Motor neuron (in vitro differentiated cells): ENCODE measurements around the gene GAMT. TPM values are rescaled to one million over a fixed set of nuclear protein-coding genes. Genes with fewer than 3 reads are reported as not detected.
A peak's percentile ranks its signal among the peaks of the same experiment; 100 is the strongest.

Experiments
- ATAC-seq, 8 experiments: fragments of 200-7000 bp; cut with Tn5 transposase; replicated peaks in 6 of 8; 2 replicates each; pipeline ENCODE4 v1.8.0; 2021; ENCODE audit warnings: mild to moderate bottlenecking in 8 of 8, moderate library complexity in 8 of 8
- H3K27ac ChIP-seq, 2 donors: fragments of 250-450 bp; sonication (Bioruptor Pico); 2 replicates each; pipeline ENCODE4 v1.9.0; 2021; ENCODE audit warnings: antibody characterized with exemption in 2 of 2, mild to moderate bottlenecking in 2 of 2, moderate library complexity in 1 of 2
- H3K4me1 ChIP-seq, 2 donors: fragments of 250-450 bp; sonication (Bioruptor Pico); replicated peaks in 1 of 2; 2 replicates each; pipeline ENCODE4 v1.6.1; 2021; ENCODE audit warnings: antibody characterized with exemption in 2 of 2, mild to moderate bottlenecking in 2 of 2, moderate library complexity in 1 of 2
- H3K4me3 ChIP-seq, 5 donors: fragments of 250-450 bp; sonication (Bioruptor Pico); 2 replicates each; pipeline ENCODE4 v1.9.0; 2021; ENCODE audit warnings: antibody characterized with exemption in 5 of 5, mild to moderate bottlenecking in 5 of 5, moderate library complexity in 4 of 5
- WGBS, 10 experiments: fragments of 450-650 bp; shearing (Covaris generic); methylation state at CpG; one replicate each; pipeline ENCODE4 v1.0.0; 2022; 5-methylcytosine and 5-hydroxymethylcytosine counted together
- in situ Hi-C, 9 experiments: fragments of 400-800 bp; cut with MboI; loops; one replicate each; pipeline ENCODE4 v1.15.0; 2021; ENCODE audit warnings: low sequenced_read_pairs in 9 of 9, low pct_unique_long_range_greater_than_20kb in 2 of 9; ENCODE audit not compliant: unreplicated experiment in 9 of 9
- total RNA-seq, 8 experiments: library from RNA; unstranded; fragments of 300-600 nt; gene quantifications; 2 replicates each; pipeline versions ENCODE4 v1.2.3 to v1.2.4, GENCODE V29; 2022

The GAMT gene
- total RNA-seq, 8 experiments from 2014 or later, result 18.6 to 38.9 (median 27.6) TPM

DNA sequence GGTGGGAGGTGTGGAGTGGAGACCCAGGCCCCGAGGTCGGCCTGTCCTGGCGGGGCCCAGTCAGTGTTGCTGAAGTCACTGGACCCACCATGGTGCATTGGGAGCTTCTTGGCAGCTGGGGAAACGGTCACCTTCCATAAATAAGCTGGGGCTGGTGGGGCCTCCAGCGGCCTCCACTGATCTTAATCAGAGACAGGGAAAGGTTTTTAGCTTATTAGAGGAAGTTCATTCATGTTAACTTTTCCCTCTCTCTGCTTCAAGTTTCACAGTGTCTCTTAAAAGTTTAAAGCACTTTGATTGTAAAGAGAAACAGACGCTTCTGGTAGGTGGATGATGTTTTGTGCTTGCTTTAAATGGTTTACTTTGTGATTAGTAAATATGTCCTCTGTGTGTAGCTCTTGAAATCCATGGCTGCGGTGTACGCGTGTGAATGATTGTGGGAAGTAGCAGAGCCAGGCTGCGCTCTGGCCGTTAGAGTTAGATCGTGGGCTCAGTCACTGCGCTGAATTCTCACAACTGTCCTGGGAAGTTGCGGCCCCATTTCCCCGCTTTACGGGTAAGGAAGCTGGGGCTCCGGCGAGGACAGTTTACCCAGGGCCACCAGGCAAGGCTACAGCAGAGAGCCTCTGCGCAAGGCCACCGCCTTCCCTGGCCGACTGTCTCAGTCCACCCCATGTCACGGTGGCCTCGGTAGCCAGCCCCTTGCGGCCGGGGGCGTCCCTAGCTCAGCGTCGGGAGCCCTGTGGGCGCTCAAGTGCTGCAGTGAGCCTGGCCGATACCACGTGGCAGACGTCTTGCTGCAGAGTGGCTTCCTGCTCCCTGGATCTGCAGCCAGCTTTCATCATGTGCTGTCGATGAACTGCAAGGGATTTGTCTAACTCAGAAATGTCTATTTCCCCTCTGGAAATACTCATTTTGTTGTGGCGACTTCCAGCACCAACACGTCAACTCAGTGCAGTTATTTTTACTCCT, 34.2 kb downstream of the GAMT start:
- ATAC-seq, result no peak
- Histone ChIP-seq H3K4me1 (peaks cover 11 to 19% of the 10 kb centered on the region in 2 donors), H3K4me3 (no peak overlapping the region), H3K27ac (no peak overlapping the region)
- in situ Hi-C loops, result no loop called here
- WGBS, 10 experiments, result 80 to 100% (median 92%) methylated on average over 1 to 19 of the region's 35 CpGs; no CpG with 5 or more reads in 1 of the 10 experiments

DNA sequence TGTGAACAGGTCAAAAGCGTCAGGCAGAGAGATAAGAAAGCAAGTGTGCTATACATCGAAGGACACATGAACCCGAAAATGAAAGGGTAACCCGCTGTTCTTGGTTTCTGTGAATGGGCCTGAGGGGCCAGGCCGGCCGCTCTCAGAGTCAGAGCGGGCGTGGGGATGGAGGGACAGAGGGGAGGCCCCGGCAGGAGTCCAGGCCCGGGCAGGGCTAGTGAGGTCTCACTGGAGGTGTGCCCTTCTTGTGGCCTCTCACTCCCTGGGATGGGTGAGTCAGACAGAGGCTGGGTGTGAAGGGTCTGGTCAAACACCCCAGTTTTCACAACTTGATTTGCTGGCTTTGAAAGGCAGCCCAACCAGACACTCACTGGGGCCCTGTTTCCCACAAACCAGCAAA, 35.0 kb downstream of the GAMT start:
- in situ Hi-C loops, result no loop called here
- Histone ChIP-seq H3K4me3 (no peak overlapping the region), H3K4me1 (peaks cover 20 to 28% of the 10 kb centered on the region in 2 donors), H3K27ac (no peak overlapping the region)
- 20 to 100% (median 87%) methylated on average over 1 to 4 of the region's 10 CpGs; no CpG with 5 or more reads in 2 of the 10 experiments for WGBS, 10 experiments
- no peak for ATAC-seq

DNA sequence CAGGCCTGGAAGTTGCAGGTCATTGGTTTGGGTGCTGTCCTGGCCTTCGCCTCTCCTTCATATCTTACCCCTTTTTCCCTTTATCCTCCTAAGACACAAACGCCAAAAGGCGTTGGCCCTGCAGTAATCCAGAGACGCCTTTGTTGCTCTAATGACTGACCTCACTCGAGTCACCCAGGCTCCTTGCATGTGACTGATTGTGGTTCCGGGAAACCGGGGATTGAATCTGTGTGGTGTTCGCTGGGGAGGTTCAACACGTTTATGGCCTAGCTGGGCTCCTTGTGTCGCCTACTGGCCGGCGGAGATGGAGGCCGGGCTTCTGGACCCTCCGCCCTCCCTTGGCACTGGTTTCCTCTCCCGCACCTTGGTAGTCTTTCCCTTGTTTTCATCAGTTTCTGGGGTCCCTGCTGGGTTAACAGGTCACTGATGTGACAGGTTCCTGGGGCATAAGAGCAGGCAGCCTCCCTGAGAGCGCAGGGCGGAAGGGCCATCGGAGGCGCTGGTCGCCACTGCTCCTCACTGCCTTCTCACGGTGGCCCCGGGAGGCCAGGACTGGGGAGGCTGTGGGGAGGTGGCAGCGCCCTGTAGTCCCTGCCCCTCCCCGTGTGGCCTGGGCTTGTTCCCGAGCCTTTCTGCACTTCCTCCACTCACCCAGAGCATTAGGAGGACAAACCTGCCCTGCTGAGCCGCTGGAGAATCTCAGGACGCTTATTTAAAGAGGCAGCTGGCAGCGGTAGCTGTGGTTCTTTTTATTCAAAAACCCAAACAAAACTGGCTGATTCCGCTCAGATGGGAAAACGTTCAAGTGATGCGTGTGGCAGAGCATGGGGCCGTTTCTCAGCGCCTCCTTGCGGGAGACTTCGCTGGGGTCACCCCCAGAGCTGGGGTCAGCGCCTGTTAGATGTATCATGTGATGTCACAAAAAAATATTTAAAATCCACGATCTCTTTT, 35.7 kb downstream of the GAMT start:
- WGBS, 10 experiments, result 50 to 100% (median 69%) methylated on average over 1 to 14 of the region's 37 CpGs
- in situ Hi-C loops, result no loop called here
- H3K27ac ChIP-seq, result peak overlapping the region; percentile 42 to 60
- H3K4me3 ChIP-seq, result no peak overlapping the region
- H3K4me1 ChIP-seq, result peaks cover 27 to 35% of the 10 kb centered on the region in 2 donors
- peak in 5 of 8 experiments; percentile 7 to 47 (median 31) for ATAC-seq

DNA sequence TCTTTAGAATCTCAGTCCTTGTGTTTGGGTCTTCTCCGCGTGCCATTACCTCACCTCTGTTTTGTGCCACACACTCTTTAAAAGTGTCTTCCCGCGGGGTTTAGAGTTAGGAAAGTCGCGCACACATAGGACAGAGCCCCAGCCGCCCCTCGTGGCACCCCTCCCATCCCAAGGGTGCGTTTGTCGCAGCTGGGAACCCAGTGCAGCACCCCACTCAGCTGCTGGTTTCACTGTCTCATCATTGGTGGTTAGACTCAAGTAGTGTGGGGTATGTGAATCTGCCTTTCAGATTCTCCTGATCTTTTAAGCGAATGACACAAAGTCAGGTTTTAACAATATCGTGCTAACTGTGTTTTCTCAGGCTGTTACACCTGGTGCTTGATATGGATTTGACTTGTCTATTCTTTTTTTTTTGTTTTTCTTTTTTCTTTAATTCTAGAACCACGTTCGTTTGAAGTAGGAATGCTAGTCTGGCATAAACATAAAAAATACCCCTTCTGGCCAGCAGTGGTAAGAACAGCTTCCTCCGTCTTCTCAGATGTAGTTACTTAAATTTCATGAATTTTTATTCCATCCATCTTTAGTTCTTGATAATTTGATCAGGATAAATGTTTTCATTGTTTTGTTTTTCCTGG, 37.2 kb downstream of the GAMT start:
- H3K4me3 ChIP-seq, result no peak overlapping the region
- no peak for ATAC-seq
- peaks cover 35 to 43% of the 10 kb centered on the region in 2 donors for H3K4me1 ChIP-seq
- no peak overlapping the region for H3K27ac ChIP-seq
- WGBS, 10 experiments, result 64 to 100% (median 89%) methylated on average over 2 to 13 of the region's 15 CpGs
- in situ Hi-C loops, result no loop called here

DNA sequence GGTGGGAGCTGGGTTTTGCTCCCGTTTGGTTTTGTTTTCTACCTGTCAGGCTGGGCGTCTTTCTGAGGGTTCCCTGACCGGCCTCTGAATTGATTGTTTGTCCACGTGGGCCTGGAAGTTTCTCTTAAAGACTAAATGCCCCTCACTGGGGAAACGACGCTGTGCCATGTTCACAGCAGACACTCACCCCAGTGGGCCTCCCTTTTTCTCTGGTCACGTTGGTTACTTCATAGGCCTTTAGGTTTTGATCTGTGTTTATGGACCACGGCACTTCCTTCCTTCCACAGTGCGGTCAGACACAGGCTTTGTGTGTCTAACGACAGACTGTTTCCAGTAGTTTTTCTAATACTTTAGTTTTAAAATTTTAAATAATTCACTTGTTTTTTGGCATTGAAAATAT, 37.7 kb downstream of the GAMT start:
- no peak overlapping the region for H3K27ac ChIP-seq
- in situ Hi-C loops, result no loop called here
- WGBS, 10 experiments, result 82 to 100% (median 94%) methylated on average over 1 to 8 of the region's 10 CpGs
- H3K4me1 ChIP-seq, result peaks cover 35 to 43% of the 10 kb centered on the region in 2 donors
- ATAC-seq, result no peak
- H3K4me3 ChIP-seq, result no peak overlapping the region

DNA sequence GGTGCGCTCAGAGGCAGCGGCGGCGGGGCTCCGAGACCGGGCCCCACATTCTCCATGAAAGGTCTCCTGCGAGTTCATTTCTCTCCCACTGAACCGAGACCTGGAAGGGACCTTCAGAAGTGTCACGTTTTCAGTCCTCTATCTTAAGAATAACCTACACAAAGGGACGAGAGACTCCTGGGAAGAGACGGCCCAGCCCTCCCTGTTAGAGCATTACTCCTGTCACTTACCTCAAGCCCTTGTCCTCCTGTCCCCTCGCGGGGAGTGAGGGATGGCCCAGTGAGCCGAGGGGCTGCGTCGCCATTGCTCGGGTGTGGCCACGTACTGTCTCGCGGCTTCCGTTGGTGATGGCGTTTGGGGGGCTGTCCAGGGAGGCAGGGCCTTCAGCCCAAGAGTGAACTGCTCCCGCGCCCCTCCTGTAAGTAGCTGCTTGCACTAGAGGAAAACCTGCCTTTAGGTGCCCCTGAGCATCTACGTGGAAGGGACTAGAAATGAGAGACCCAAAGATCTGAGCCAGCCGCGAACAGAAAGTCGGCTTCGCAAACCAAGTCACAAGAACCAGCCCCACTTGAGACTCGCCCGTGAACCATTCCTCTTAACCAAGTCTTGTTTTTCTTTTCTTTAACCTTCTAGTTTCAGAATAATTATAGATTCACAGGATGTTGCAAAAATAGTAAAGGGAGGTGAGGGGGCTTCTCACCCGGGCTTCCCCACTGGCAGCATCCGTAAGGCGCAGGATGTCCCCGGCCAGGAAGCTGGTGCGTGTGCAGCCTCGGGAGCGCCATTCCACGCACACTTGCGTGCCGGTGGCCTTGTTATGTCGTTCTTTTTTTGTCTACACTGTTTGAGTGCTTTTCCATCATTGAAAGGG, 38.7 kb downstream of the GAMT start:
- H3K27ac ChIP-seq, result peak overlapping the region; percentile 24 to 62
- H3K4me1 ChIP-seq, result peaks cover 35 to 43% of the 10 kb centered on the region in 2 donors
- in situ Hi-C loops, result no loop called here
- ATAC-seq, result no peak
- WGBS, 10 experiments, result 84 to 100% (median 95%) methylated on average over 3 to 18 of the region's 42 CpGs; no CpG with 5 or more reads in 1 of the 10 experiments
- no peak overlapping the region for H3K4me3 ChIP-seq

DNA sequence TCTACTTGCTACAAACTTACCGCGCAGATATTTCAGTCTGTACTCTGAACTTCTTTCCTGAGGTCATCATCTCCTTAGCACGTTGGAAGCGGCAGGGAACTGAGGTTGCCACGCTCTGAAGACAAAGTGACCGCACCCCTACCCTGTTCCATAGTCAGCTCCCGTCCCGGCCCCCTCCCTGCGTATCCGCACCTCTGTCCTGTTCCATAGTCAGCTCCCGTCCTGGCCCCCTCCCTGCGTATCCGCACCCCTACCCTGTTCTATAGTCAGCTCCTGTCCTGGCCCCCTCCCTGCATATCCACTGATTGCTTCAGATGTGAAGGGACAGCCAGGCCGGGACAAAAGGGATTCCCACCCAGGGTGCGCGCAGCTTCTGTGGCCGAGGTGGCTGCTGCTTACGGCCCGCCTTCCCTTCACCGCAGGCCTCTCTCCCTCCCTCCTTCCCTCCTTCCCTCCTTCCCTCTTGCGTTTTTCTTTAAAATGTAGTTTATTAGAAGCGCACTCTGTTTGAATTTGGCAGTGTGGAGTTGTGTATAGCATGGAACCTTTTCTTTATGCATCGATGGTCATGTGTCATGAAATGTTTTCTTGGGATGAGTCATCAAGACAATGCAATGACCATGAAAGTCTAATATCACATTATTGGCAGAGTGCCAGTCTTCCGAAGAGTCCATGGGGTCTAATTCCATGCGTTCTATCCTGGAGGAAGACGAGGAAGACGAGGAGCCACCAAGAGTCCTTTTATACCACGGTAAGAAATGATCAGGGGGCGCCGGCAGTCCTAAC, 39.5 kb downstream of the GAMT start:
- peak; percentile 35 to 88 (median 79) for ATAC-seq
- in situ Hi-C loops, result no loop called here
- H3K4me1 ChIP-seq, result peaks cover 35 to 46% of the 10 kb centered on the region in 2 donors
- peak overlapping the region; percentile 62 to 78 for H3K27ac ChIP-seq
- WGBS, 10 experiments, result 24 to 100% (median 54%) methylated on average over 1 to 11 of the region's 30 CpGs
- H3K4me3 ChIP-seq, result peak overlapping the region in 4 of 5 donors; percentile 0 to 15 (median 13)

DNA sequence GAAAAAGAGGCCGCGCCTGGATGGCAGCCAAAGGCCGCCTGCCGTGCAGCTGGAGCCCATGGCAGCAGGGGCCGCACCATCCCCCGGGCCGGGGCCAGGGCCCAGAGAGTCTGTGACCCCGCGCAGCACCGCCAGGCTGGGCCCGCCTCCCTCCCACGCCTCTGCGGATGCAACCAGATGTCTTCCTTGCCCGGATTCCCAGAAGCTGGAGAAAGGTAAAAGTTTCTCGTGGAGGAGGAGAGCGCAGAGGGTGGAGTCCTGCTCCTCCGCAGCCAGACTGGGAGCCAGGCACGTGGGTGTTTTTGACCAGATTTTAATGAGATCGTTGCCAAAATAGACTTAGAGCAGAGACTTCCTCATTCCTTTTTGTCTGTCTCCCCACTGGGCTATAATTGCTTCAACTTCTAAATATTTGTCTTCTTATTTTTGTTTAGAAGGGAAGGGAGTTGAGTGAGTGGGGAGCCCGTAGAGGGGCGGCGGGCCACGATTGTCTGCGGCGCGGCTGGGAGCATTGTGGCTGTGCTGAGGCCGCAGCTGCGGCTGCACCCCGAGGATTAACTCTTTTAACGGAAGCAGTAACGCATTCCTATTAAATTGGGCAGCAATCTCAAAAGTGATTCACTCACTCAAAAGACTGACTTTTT, 40.4 kb downstream of the GAMT start:
- Histone ChIP-seq H3K27ac (peak overlapping the region; percentile 30 to 78), H3K4me3 (peak overlapping the region in 4 of 5 donors; percentile 0 to 15 (median 13)), H3K4me1 (peaks cover 43 to 52% of the 10 kb centered on the region in 2 donors)
- peak; percentile 38 to 85 (median 50) for ATAC-seq
- WGBS, 10 experiments, result 0 to 39% (median 12%) methylated on average over 2 to 18 of the region's 31 CpGs; no CpG with 5 or more reads in 4 of the 10 experiments
- in situ Hi-C loops, result no loop called here

DNA sequence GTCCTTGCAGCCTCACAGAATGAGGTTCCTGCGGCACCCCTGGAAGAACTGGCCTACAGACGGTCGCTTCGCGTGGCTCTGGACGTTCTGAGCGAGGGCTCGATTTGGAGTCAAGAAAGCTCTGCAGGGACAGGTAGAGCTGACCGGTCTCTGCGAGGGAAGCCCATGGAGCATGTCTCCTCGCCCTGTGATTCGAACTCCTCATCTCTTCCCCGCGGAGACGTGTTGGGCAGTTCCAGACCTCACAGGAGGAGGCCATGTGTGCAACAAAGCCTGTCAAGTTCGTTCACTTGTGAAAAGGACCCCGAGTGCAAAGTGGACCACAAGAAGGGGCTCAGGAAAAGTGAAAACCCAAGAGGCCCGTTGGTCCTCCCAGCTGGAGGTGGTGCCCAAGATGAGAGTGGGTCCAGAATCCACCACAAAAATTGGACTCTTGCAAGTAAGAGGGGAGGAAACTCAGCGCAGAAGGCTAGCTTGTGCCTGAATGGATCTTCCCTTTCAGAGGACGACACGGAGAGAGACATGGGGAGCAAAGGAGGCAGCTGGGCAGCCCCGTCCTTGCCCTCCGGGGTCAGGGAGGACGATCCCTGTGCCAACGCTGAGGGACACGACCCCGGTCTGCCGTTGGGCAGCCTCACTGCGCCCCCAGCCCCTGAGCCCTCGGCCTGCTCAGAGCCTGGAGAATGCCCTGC, 41.1 kb downstream of the GAMT start:
- peak overlapping the region in 1 of 2 donors; percentile 30 for H3K27ac ChIP-seq
- peak in 1 of 8 experiments; percentile 4 for ATAC-seq

DNA sequence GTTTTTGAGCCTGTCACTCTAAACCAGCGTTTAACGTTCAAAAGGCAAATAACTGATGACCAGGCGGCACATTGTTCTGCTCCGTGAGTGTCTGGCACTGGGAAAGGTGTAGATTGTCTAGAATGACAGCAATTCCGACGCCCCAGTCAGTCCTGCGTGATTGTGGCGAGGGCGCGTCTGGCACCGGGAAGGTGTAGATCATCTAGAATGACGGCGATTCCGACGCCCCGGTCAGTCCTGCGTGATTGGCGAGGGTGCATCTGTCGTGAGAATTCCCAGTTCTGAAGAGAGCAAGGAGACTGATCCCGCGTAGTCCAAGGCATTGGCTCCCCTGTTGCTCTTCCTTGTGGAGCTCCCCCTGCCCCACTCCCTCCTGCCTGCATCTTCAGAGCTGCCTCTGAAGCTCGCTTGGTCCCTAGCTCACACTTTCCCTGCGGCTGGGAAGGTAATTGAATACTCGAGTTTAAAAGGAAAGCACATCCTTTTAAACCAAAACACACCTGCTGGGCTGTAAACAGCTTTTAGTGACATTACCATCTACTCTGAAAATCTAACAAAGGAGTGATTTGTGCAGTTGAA, 43.7 kb downstream of the GAMT start:
- no peak overlapping the region for H3K4me3 ChIP-seq
- no peak overlapping the region for H3K27ac ChIP-seq
- in situ Hi-C loops, result no loop called here
- ATAC-seq, result no peak
- WGBS, 10 experiments, result 38 to 100% (median 88%) methylated on average over 2 to 14 of the region's 24 CpGs; no CpG with 5 or more reads in 1 of the 10 experiments
- peaks cover 44 to 49% of the 10 kb centered on the region in 2 donors for H3K4me1 ChIP-seq

More for the DNA sequence above, 41.1 kb downstream of the GAMT start:
- in situ Hi-C loops, result no loop called here
- WGBS, 10 experiments, result 19 to 100% (median 77%) methylated on average over 1 to 22 of the region's 30 CpGs; no CpG with 5 or more reads in 2 of the 10 experiments
- H3K4me3 ChIP-seq, result peak overlapping the region in 3 of 5 donors; percentile 12 to 15 (median 14)
- H3K4me1 ChIP-seq, result peaks cover 40 to 45% of the 10 kb centered on the region in 2 donors
